HL-60 (cell line): ENCODE measurements around the gene TSKS.

Experiments
- DNase-seq, 2 experiments: peaks; one replicate each; pipeline ENCODE4 v3.0.0-alpha.2; 2010 to 2020; ENCODE audit warnings: low read depth in 1 of 2, low spot score in 1 of 2
- H3K27ac ChIP-seq: fragments of 250-450 bp; sonication (Bioruptor Pico); replicated peaks from 2 replicates; pipeline ENCODE4 v1.5.1; 2020; ENCODE audit warnings: mild to moderate bottlenecking, moderate library complexity
- H3K27me3 ChIP-seq: fragments of 250-450 bp; sonication (Bioruptor Pico); 2 replicates; pipeline ENCODE4 v1.5.1; 2021; ENCODE audit warnings: mild to moderate bottlenecking, moderate library complexity; ENCODE audit not compliant: insufficient read depth, poor library complexity, severe bottlenecking
- H3K4me3 ChIP-seq: replicated peaks from 2 replicates; pipeline ENCODE4 v1.5.1; 2011; ENCODE audit warnings: mild to moderate bottlenecking, control low read depth, low read length; ENCODE audit not compliant: insufficient read depth
- GABPA ChIP-seq: IDR thresholded peaks from 2 replicates; pipeline ENCODE4 v1.6.1; 2012; ENCODE audit warnings: low read depth
- POLR2AphosphoS5 ChIP-seq: IDR thresholded peaks from 2 replicates; pipeline ENCODE4 v1.6.1; 2012; ENCODE audit warnings: low read depth
- SPI1 ChIP-seq: IDR thresholded peaks from 2 replicates; pipeline ENCODE4 v1.6.1; 2012; ENCODE audit warnings: low read depth, mild to moderate bottlenecking, borderline replicate concordance
- TF ChIP-seq, protein P1 (sequence below): IDR thresholded peaks from 2 replicates; pipeline ENCODE4 v1.6.1; 2012; ENCODE audit warnings: low read depth; ENCODE audit not compliant: insufficient replicate concordance
- TF ChIP-seq, protein P2 (sequence below): IDR thresholded peaks from one replicate; pipeline ENCODE4 v1.5.1; 2011; ENCODE audit warnings: low read length, control low read depth, inconsistent platforms; ENCODE audit not compliant: insufficient read depth

The TSKS gene

DNA sequence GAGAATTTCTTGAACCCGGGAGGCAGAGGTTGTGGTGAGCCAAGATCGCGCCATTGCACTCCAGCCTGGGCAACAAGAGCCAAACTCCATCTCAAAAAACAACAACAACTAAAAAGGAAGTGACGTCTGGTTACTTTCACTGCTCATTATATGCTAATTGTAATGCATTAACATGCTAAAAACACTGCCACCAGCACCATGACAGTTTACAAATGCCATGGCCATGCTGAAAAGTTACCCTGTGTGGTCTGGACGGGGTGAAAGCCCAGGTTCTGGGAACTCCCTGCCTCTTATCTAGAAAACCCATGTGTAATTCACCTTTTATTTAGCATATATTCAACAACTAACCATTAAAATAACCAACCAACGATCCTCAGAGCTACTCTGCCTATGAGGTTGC is 44.1 kb downstream of the TSKS start:
- Histone ChIP-seq H3K27ac (no peak overlapping the region), H3K27me3 (no peaks in the 10 kb centered on the region), H3K4me3 (no peak overlapping the region)
- no peak for DNase-seq
- TF ChIP-seq POLR2AphosphoS5: no peak
- TF ChIP-seq GABPA: no peak
- TF ChIP-seq, protein P1, sequence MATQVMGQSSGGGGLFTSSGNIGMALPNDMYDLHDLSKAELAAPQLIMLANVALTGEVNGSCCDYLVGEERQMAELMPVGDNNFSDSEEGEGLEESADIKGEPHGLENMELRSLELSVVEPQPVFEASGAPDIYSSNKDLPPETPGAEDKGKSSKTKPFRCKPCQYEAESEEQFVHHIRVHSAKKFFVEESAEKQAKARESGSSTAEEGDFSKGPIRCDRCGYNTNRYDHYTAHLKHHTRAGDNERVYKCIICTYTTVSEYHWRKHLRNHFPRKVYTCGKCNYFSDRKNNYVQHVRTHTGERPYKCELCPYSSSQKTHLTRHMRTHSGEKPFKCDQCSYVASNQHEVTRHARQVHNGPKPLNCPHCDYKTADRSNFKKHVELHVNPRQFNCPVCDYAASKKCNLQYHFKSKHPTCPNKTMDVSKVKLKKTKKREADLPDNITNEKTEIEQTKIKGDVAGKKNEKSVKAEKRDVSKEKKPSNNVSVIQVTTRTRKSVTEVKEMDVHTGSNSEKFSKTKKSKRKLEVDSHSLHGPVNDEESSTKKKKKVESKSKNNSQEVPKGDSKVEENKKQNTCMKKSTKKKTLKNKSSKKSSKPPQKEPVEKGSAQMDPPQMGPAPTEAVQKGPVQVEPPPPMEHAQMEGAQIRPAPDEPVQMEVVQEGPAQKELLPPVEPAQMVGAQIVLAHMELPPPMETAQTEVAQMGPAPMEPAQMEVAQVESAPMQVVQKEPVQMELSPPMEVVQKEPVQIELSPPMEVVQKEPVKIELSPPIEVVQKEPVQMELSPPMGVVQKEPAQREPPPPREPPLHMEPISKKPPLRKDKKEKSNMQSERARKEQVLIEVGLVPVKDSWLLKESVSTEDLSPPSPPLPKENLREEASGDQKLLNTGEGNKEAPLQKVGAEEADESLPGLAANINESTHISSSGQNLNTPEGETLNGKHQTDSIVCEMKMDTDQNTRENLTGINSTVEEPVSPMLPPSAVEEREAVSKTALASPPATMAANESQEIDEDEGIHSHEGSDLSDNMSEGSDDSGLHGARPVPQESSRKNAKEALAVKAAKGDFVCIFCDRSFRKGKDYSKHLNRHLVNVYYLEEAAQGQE: no peak
- TF ChIP-seq, protein P2, sequence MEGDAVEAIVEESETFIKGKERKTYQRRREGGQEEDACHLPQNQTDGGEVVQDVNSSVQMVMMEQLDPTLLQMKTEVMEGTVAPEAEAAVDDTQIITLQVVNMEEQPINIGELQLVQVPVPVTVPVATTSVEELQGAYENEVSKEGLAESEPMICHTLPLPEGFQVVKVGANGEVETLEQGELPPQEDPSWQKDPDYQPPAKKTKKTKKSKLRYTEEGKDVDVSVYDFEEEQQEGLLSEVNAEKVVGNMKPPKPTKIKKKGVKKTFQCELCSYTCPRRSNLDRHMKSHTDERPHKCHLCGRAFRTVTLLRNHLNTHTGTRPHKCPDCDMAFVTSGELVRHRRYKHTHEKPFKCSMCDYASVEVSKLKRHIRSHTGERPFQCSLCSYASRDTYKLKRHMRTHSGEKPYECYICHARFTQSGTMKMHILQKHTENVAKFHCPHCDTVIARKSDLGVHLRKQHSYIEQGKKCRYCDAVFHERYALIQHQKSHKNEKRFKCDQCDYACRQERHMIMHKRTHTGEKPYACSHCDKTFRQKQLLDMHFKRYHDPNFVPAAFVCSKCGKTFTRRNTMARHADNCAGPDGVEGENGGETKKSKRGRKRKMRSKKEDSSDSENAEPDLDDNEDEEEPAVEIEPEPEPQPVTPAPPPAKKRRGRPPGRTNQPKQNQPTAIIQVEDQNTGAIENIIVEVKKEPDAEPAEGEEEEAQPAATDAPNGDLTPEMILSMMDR: no peak
- no peak for TF ChIP-seq SPI1

- DNase-seq: no peak
- no peaks in the 10 kb centered on the region for H3K27me3 ChIP-seq
- TF ChIP-seq GABPA: no peak
- H3K27ac ChIP-seq: no peak overlapping the region
- no peak overlapping the region for H3K4me3 ChIP-seq
Observed at GRCh38 chr19:49718511-49718910, 44.6 kb downstream of the TSKS start.

DNA sequence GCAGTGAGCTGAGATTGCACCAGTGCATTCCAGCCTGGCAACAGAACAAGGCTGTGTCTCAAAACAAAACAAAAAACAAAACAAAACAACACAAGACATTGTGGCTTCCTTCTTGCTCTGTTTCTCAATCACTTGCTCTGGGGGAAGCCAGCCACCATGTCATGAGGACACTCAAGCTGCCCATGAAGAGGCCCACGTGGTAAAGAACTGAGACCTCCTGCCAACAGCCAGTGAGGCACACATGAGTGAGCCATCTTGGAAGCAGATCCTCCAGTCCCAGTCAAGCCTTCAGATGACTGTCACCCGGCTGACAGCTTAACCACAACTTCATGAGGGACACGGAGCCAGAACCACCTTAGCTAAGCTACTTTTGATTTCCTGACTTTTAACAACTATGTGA is 47.0 kb downstream of the TSKS start:
- peak; percentile 13 to 28 for DNase-seq
- H3K27ac ChIP-seq: 0 out of 2 replicates have a peak overlapping the region, but pooled peaks have one; percentile 26
- no peak overlapping the region for H3K4me3 ChIP-seq
- TF ChIP-seq, protein P2: no peak
- no peaks in the 10 kb centered on the region for H3K27me3 ChIP-seq

- TF ChIP-seq GABPA: no peak
- TF ChIP-seq POLR2AphosphoS5: no peak
- TF ChIP-seq, protein P2: no peak
- no peak for TF ChIP-seq SPI1
- TF ChIP-seq, protein P1: no peak
- Histone ChIP-seq H3K27me3 (no peaks in the 10 kb centered on the region), H3K4me3 (no peak overlapping the region), H3K27ac (no peak overlapping the region)
- DNase-seq: no peak
Observed at GRCh38 chr19:49713236-49713845, 49.8 kb downstream of the TSKS start.
